ENCODE results near the gene RFTN1. TPM values are rescaled to one million over a fixed set of nuclear protein-coding genes. Genes with fewer than 3 reads are reported as not detected.

Gene RFTN1
- total RNA-seq, 4 donors from 2014 or later, result 113 to 137 (median 122) TPM

DNA sequence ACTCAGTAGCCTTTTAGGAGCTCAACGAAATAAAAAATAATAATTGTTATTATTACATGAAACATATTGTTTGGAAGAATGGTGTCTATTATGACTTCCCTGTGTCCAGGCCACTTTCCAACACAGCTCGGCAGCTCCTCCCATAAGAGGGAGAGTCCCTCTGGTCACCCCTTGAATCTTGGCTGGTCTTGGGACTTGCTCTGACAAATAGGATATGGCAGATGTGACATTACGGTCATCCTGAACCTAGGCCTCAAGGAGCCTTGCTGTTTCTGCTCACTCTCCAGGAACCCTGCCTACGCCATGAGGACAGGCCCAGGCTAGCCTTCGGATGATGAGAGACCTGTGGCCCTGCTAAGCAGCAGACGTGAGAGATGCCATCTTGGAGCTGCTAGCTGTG is 176.7 kb downstream of the RFTN1 start:
- Histone ChIP-seq H3K27me3 (no peaks in the 10 kb centered on the region), H3K36me3 (peaks cover 0 to 44% (median 0%) of the 10 kb centered on the region in 3 donors), H3K4me1 (peaks cover 0 to 22% (median 0%) of the 10 kb centered on the region in 4 donors), H3K9me3 (peaks cover 0 to 18% (median 1%) of the 10 kb centered on the region in 4 donors), H3K4me3 (no peak overlapping the region), H3K27ac (peak overlapping the region in 2 of 4 donors; percentile 0 to 26)
- TF ChIP-seq, protein P1, sequence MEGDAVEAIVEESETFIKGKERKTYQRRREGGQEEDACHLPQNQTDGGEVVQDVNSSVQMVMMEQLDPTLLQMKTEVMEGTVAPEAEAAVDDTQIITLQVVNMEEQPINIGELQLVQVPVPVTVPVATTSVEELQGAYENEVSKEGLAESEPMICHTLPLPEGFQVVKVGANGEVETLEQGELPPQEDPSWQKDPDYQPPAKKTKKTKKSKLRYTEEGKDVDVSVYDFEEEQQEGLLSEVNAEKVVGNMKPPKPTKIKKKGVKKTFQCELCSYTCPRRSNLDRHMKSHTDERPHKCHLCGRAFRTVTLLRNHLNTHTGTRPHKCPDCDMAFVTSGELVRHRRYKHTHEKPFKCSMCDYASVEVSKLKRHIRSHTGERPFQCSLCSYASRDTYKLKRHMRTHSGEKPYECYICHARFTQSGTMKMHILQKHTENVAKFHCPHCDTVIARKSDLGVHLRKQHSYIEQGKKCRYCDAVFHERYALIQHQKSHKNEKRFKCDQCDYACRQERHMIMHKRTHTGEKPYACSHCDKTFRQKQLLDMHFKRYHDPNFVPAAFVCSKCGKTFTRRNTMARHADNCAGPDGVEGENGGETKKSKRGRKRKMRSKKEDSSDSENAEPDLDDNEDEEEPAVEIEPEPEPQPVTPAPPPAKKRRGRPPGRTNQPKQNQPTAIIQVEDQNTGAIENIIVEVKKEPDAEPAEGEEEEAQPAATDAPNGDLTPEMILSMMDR (IDR thresholded peaks at IDR 0.05), result no peak
- TF ChIP-seq POLR2A (IDR thresholded peaks at IDR 0.05) (no peak), EP300 (IDR thresholded peaks at IDR 0.05) (no peak)
- DNase-seq (ENCODE audit: low spot score in 2 of 2), result no peak
- 79 to 80% methylated on average over 6 of the region's 6 CpGs for WGBS, 2 donors

DNA sequence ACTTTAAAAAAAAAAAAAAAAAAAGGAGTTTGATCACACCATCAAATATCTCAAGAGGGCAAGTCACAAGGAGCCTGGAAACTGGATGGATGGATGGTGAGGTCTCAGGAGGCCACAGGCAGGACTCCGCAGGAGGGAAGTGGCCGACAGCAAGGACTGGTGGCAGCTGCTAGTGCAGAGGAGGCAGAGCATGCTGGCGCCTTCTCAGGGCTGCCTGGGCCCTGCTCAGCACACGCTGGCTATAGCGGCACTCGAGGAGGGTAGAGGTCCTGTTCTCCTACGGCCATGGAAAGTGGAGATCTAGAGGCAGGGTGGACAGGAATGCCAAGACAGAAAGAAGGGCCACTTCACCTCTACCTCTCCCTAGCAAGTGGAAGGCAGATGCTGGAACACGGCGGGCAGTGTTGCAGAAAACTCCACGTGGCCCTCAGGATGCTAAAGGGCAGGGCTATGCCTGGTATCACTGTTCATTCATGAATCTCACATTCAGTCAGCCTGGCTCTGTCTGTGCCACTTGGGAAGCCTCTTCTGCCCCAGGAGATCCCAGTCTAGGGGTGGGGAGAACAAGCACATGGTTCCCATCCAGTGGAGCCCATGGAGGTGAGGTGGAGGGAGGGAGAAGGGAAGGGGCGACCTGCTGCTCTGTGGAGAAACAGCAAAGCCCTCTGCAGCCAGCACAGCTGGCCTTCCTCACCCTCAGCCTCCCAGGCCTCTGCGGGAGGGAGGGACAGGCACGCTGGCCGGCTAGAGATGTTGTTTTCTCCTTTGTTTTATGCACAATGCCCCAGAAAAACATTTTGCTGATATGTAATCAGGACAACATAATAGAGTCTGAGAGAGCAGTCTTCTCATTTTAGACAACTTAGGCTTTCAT is 177.5 kb downstream of the RFTN1 start:
- H3K4me3 ChIP-seq, result no peak overlapping the region
- H3K9me3 ChIP-seq, result peaks cover 0 to 27% (median 5%) of the 10 kb centered on the region in 4 donors
- DNase-seq (ENCODE audit: low spot score in 2 of 2), result no peak
- H3K4me1 ChIP-seq, result peaks cover 0 to 22% (median 0%) of the 10 kb centered on the region in 4 donors
- WGBS, 2 donors, result 67 to 79% methylated on average over 14 of the region's 14 CpGs
- peak overlapping the region in 1 of 4 donors; percentile 26 for H3K27ac ChIP-seq
- TF ChIP-seq POLR2A (IDR thresholded peaks at IDR 0.05) (no peak), EP300 (IDR thresholded peaks at IDR 0.05) (no peak)
- TF ChIP-seq, protein P1 (IDR thresholded peaks at IDR 0.05), result no peak
- no peaks in the 10 kb centered on the region for H3K27me3 ChIP-seq
- H3K36me3 ChIP-seq, result peaks cover 0 to 52% (median 0%) of the 10 kb centered on the region in 3 donors

DNA sequence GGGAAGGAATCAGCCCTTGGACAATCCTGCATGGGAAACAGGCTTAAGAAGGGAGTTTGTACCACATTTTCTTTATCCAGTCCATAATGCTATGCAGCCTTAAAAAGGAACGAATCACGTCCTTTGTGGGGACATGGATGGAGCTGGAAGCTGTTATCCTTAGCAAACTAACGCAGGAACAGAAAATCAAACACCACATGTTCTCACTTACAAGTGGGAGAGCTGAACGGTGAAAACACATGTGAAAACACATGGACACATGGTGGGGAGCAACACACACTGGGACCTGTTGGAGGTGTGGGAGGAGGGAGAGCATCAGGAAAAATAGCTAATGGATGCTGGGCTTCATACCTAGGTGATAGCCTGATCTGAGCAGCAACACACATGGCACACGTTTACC is 178.2 kb downstream of the RFTN1 start:
- Histone ChIP-seq H3K27ac (no peak overlapping the region), H3K27me3 (no peaks in the 10 kb centered on the region), H3K4me3 (no peak overlapping the region), H3K9me3 (peaks cover 0 to 33% (median 6%) of the 10 kb centered on the region in 4 donors), H3K36me3 (peaks cover 0 to 59% (median 0%) of the 10 kb centered on the region in 3 donors), H3K4me1 (peaks cover 0 to 22% (median 0%) of the 10 kb centered on the region in 4 donors)
- DNase-seq (ENCODE audit: low spot score in 2 of 2), result no peak
- TF ChIP-seq, protein P1 (IDR thresholded peaks at IDR 0.05), result no peak
- TF ChIP-seq POLR2A (IDR thresholded peaks at IDR 0.05), result no peak
- no peak for TF ChIP-seq EP300 (IDR thresholded peaks at IDR 0.05)
- 76 to 79% methylated on average over 5 of the region's 5 CpGs for WGBS, 2 donors

DNA sequence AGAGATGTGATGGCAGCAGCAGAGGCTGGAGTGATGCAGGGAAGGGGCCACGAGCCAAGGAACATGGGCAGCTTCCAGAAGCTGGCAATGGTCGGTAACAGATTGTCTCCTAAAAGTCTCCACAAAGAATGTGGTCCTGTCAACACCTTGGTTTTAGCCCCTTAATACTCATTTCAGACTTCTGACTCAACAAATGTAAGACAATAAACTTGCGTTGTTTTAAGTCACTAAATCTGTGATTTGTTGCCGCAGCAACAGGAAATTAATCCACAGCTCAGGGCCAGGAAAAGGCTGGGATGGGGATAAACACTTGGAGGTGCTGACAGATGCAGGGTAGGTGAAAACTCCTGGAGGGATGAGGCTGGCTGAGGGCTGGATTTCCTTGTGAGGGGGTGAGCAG is 178.6 kb downstream of the RFTN1 start:
- peaks cover 0 to 22% (median 0%) of the 10 kb centered on the region in 4 donors for H3K4me1 ChIP-seq
- no peak overlapping the region for H3K4me3 ChIP-seq
- peaks cover 0 to 62% (median 0%) of the 10 kb centered on the region in 3 donors for H3K36me3 ChIP-seq
- 75 to 79% methylated on average over 4 of the region's 4 CpGs for WGBS, 2 donors
- peaks cover 0 to 35% (median 6%) of the 10 kb centered on the region in 4 donors for H3K9me3 ChIP-seq
- no peak overlapping the region for H3K27ac ChIP-seq
- no peak for DNase-seq (ENCODE audit: low spot score in 2 of 2)
- TF ChIP-seq EP300 (IDR thresholded peaks at IDR 0.05) (no peak), POLR2A (IDR thresholded peaks at IDR 0.05) (no peak)
- TF ChIP-seq, protein P1 (IDR thresholded peaks at IDR 0.05), result no peak
- no peaks in the 10 kb centered on the region for H3K27me3 ChIP-seq

DNA sequence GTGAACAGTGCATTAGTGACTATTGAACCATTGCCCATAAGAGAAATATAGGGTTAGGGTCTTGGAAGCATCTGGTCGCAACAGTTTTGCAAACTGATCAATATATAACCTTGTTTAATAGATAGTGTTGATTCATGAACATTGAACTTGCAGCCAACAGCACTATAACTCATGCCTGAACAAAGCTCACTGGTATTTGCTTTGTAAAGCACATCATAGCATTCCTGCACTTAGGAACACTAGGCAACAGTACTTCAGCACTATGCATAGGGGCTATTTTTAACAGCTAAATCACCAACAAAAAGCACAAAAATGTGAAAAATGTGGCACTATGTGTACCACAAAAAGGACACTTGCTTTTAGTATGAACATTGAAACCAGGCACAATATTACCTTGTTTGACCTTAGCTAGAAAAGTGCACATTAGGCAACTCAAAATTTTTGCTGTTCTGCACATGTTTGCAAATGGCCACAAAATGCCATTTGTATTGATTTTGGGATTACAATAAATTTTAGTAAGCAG is 180.5 kb downstream of the RFTN1 start:
- 88 to 91% methylated on average over 1 of the region's 1 CpG for WGBS, 2 donors
- DNase-seq (ENCODE audit: low spot score in 2 of 2), result no peak
- peaks cover 0 to 79% (median 0%) of the 10 kb centered on the region in 3 donors for H3K36me3 ChIP-seq
- peaks cover 0 to 15% (median 0%) of the 10 kb centered on the region in 4 donors for H3K4me1 ChIP-seq
- H3K27me3 ChIP-seq, result no peaks in the 10 kb centered on the region
- peaks cover 0 to 35% (median 6%) of the 10 kb centered on the region in 4 donors for H3K9me3 ChIP-seq
- no peak overlapping the region for H3K4me3 ChIP-seq
- TF ChIP-seq EP300 (IDR thresholded peaks at IDR 0.05) (no peak), POLR2A (IDR thresholded peaks at IDR 0.05) (no peak)
- TF ChIP-seq, protein P1 (IDR thresholded peaks at IDR 0.05), result no peak
- no peak overlapping the region for H3K27ac ChIP-seq

Measured in tibial nerve (tissue), 4 donors.